Chondrocyte (in vitro differentiated cells): ENCODE measurements around the gene TMEM45B. TPM values are rescaled to one million over a fixed set of nuclear protein-coding genes. Genes with fewer than 3 reads are reported as not detected.
"Not testable (repeated sequence)": the region's sequence is repeated elsewhere in the genome, so short reads cannot be mapped to it uniquely, and the experiment has no call there.

ENCODE experiments used
- DNase-seq: peaks from one replicate; pipeline ENCODE4 v3.0.0; 2021; ENCODE audit warnings: mixed read lengths, low spot score
- H3K27ac Mint-ChIP-seq: one replicate; pipeline ENCODE4 v1.8.0; 2021; ENCODE audit warnings: mild to moderate bottlenecking, moderate library complexity, mixed read lengths; ENCODE audit not compliant: unreplicated experiment
- H3K27me3 Mint-ChIP-seq: 2 replicates; pipeline ENCODE4 v1.8.0; 2021; ENCODE audit warnings: low read depth, mixed read lengths
- H3K36me3 Mint-ChIP-seq: 2 replicates; pipeline ENCODE4 v1.8.0; 2021; ENCODE audit warnings: low read depth, mixed read lengths
- H3K4me1 Mint-ChIP-seq: 2 replicates; pipeline ENCODE4 v1.8.0; 2021; ENCODE audit warnings: low read depth, mild to moderate bottlenecking, mixed read lengths
- H3K4me3 Mint-ChIP-seq: one replicate; pipeline ENCODE4 v1.8.0; 2021; ENCODE audit warnings: mild to moderate bottlenecking, moderate library complexity, mixed read lengths; ENCODE audit not compliant: unreplicated experiment
- H3K9me3 Mint-ChIP-seq: 2 replicates; pipeline ENCODE4 v1.8.0; 2021; ENCODE audit warnings: low read depth, mixed read lengths
- CTCF ChIP-seq: fragments of 200-600 bp; sonication (generic); IDR thresholded peaks from 2 replicates; pipeline ENCODE4 v1.5.0; 2021; ENCODE audit warnings: antibody characterized with exemption, mild to moderate bottlenecking, moderate library complexity
- total RNA-seq: library from RNA; stranded (reverse); gene quantifications from 3 replicates; pipeline ENCODE4 v1.2.1, GENCODE V29; 2021

Gene TMEM45B
- total RNA-seq, 1 donor from 2014 or later: not detected

GRCh38 chr11:129770993-129771392 is 44.7 kb upstream of the TMEM45B start:
- H3K4me3 Mint-ChIP-seq: no peak overlapping the region
- peaks cover 3% of the 10 kb centered on the region for H3K36me3 Mint-ChIP-seq
- H3K27me3 Mint-ChIP-seq: peaks cover 3% of the 10 kb centered on the region
- no peak overlapping the region for H3K27ac Mint-ChIP-seq
- H3K4me1 Mint-ChIP-seq: peaks cover 9% of the 10 kb centered on the region
- DNase-seq: no peak
- peaks cover 4% of the 10 kb centered on the region for H3K9me3 Mint-ChIP-seq
- no peak for TF ChIP-seq CTCF

- H3K27ac Mint-ChIP-seq, H3K4me3 Mint-ChIP-seq, H3K36me3 Mint-ChIP-seq, H3K4me1 Mint-ChIP-seq, H3K27me3 Mint-ChIP-seq, H3K9me3 Mint-ChIP-seq, DNase-seq: not testable (repeated sequence)
Observed at GRCh38 chr11:129771456-129771855, 44.2 kb upstream of the TMEM45B start.

- no peaks in the 10 kb centered on the region for H3K36me3 Mint-ChIP-seq
- no peak for TF ChIP-seq CTCF
- no peaks in the 10 kb centered on the region for H3K9me3 Mint-ChIP-seq
- no peak overlapping the region for H3K27ac Mint-ChIP-seq
- H3K4me3 Mint-ChIP-seq: no peak overlapping the region
- H3K4me1 Mint-ChIP-seq: no peaks in the 10 kb centered on the region
- DNase-seq: no peak
- H3K27me3 Mint-ChIP-seq: peaks cover 33% of the 10 kb centered on the region
Observed at GRCh38 chr11:129778877-129779276, 36.8 kb upstream of the TMEM45B start.

- Mint-ChIP-seq H3K4me1 (no peaks in the 10 kb centered on the region), H3K27ac (no peak overlapping the region), H3K36me3 (no peaks in the 10 kb centered on the region), H3K9me3 (no peaks in the 10 kb centered on the region), H3K4me3 (no peak overlapping the region), H3K27me3 (peaks cover 33% of the 10 kb centered on the region)
- no peak for DNase-seq
- no peak for TF ChIP-seq CTCF
Observed at GRCh38 chr11:129779342-129779741, 36.3 kb upstream of the TMEM45B start.

GRCh38 chr11:129785383-129786111 is 30.1 kb upstream of the TMEM45B start:
- Mint-ChIP-seq H3K4me3 (no peak overlapping the region), H3K27ac (no peak overlapping the region), H3K27me3 (peaks cover 29% of the 10 kb centered on the region), H3K4me1 (peaks cover 4% of the 10 kb centered on the region), H3K9me3 (no peaks in the 10 kb centered on the region), H3K36me3 (no peaks in the 10 kb centered on the region)
- DNase-seq: no peak
- TF ChIP-seq CTCF: peak; percentile 75

GRCh38 chr11:129786112-129786416 is 29.6 kb upstream of the TMEM45B start:
- not testable (repeated sequence) for H3K4me1 Mint-ChIP-seq, H3K36me3 Mint-ChIP-seq, DNase-seq, H3K27ac Mint-ChIP-seq, H3K9me3 Mint-ChIP-seq, H3K4me3 Mint-ChIP-seq
- H3K27me3 Mint-ChIP-seq: peaks cover 33% of the 10 kb centered on the region
